Gastrocnemius medialis (tissue), 4 donors: ENCODE measurements around the gene ZC3HAV1L.

Experiments
- POLR2A ChIP-seq, 2 donors: fragments of 450-650 bp; IDR thresholded peaks; one replicate each; pipeline ENCODE4 v1.6.1; 2017; ENCODE audit warnings: antibody characterized with exemption in 2 of 2, mild to moderate bottlenecking in 2 of 2, moderate library complexity in 2 of 2
- TF ChIP-seq, protein P1 (sequence below), 5 experiments: fragments of 450-650 bp in 3 of 5; fragments of 200-600 bp in 2 of 5; sonication (generic) in 2 of 5; IDR thresholded peaks in 4 of 5; conservative IDR thresholded peaks in 1 of 5; 1 replicate in 4 of 5; 2 replicates in 1 of 5; pipeline ENCODE4 v1.5.1; 2016 to 2019; ENCODE audit warnings: antibody characterized with exemption in 5 of 5, mild to moderate bottlenecking in 3 of 5, moderate library complexity in 3 of 5

DNA sequence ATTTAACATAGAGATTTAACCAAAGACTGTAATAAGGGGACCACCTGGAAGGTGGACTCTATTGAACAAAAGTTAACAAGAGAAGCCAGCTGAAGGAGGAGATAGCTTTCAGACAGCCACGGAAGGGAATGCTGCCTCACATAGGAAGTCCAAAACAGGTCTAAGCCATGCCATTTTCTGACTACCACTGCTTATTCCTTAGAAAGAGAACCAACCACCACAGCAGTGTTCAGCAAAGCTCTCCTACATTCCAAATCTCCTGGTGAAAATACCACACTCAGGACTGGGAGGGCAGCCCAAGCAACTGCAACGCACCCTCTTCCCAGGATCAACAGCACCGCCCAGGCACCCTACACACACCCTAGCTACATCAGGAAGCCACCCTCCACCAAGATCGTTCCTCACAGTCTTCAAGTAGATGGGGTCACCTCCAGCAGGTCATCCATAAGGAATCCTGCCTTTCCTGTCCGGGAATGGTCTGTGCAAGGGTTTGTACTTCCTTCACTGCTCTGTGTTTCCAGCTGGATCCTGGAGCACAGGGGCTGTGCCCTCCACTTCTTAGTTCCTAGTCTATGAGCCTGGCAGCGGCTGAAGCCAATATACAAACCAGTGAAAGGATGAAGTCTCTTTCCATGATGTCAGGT is 57.2 kb downstream of the ZC3HAV1L start:
- TF ChIP-seq, protein P1, sequence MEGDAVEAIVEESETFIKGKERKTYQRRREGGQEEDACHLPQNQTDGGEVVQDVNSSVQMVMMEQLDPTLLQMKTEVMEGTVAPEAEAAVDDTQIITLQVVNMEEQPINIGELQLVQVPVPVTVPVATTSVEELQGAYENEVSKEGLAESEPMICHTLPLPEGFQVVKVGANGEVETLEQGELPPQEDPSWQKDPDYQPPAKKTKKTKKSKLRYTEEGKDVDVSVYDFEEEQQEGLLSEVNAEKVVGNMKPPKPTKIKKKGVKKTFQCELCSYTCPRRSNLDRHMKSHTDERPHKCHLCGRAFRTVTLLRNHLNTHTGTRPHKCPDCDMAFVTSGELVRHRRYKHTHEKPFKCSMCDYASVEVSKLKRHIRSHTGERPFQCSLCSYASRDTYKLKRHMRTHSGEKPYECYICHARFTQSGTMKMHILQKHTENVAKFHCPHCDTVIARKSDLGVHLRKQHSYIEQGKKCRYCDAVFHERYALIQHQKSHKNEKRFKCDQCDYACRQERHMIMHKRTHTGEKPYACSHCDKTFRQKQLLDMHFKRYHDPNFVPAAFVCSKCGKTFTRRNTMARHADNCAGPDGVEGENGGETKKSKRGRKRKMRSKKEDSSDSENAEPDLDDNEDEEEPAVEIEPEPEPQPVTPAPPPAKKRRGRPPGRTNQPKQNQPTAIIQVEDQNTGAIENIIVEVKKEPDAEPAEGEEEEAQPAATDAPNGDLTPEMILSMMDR (IDR thresholded peaks at IDR 0.05 in 4 of 5, conservative IDR thresholded peaks at IDR 0.05 in 1 of 5), result no peak
- no peak for TF ChIP-seq POLR2A (IDR thresholded peaks at IDR 0.05)
